GM12865 (cell line): Measurements from ENCODE around the gene HCFC2.

Source experiments
- DNase-seq: peaks from one replicate; pipeline ENCODE4 v3.0.0; 2010; ENCODE audit warnings: low read depth
- H3K4me3 ChIP-seq: 2 replicates; pipeline ENCODE4 v1.5.1; 2011; ENCODE audit warnings: mild to moderate bottlenecking, low read depth, low read length, control low read depth
- CTCF ChIP-seq: IDR thresholded peaks from 2 replicates; pipeline ENCODE4 v1.5.1; 2011; ENCODE audit warnings: low read length, control low read depth, low read depth, inconsistent platforms; ENCODE audit not compliant: insufficient read depth; ENCODE audit errors: missing control alignments

HCFC2 gene

GRCh38 chr12:104122298-104122697 is 58.0 kb downstream of the HCFC2 start:
- H3K4me3 ChIP-seq, result no peak overlapping the region
- no peak for TF ChIP-seq CTCF
- no peak for DNase-seq

GRCh38 chr12:104126548-104126947 is 62.2 kb downstream of the HCFC2 start:
- DNase-seq, result no peak
- TF ChIP-seq CTCF, result no peak

GRCh38 chr12:104130760-104131159 is 66.4 kb downstream of the HCFC2 start:
- no peak overlapping the region for H3K4me3 ChIP-seq
- no peak for DNase-seq
- no peak for TF ChIP-seq CTCF

More at GRCh38 chr12:104126548-104126947, 62.2 kb downstream of the HCFC2 start:
- no peak overlapping the region for H3K4me3 ChIP-seq

- no peak for TF ChIP-seq CTCF
- no peak for DNase-seq
- no peak overlapping the region for H3K4me3 ChIP-seq
These were observed 67.3 kb downstream of the HCFC2 start for GRCh38 chr12:104131609-104132008.

GRCh38 chr12:104132351-104132956 is 68.1 kb downstream of the HCFC2 start:
- DNase-seq, result no peak
- TF ChIP-seq CTCF, result no peak
- H3K4me3 ChIP-seq, result no peak overlapping the region

GRCh38 chr12:104133321-104133720 is 69.0 kb downstream of the HCFC2 start:
- no peak overlapping the region for H3K4me3 ChIP-seq
- TF ChIP-seq CTCF, result no peak
- DNase-seq, result no peak

GRCh38 chr12:104133866-104134265 is 69.5 kb downstream of the HCFC2 start:
- DNase-seq, result no peak
- no peak overlapping the region for H3K4me3 ChIP-seq
- no peak for TF ChIP-seq CTCF
